GM23338 (cell line): Measurements from ENCODE around the gene NR2C2AP. TPM values are rescaled to one million over a fixed set of nuclear protein-coding genes. Genes with fewer than 3 reads are reported as not detected.

Experiments used
- ATAC-seq: fragments of 200-7000 bp; cut with Tn5 transposase; 3 replicates; pipeline ENCODE4 v1.9.1; 2020
- DNase-seq: peaks from one replicate; pipeline ENCODE4 v3.0.0-alpha.2; 2015; ENCODE audit warnings: low spot score
- H2AFZ ChIP-seq: fragments of 200-600 bp; sonication (generic); 2 replicates; pipeline ENCODE4 v1.8.0; 2016; ENCODE audit warnings: antibody characterized with exemption, mild to moderate bottlenecking, moderate library complexity
- H3F3A ChIP-seq: fragments of 200-600 bp; sonication (generic); replicated peaks from 2 replicates; pipeline ENCODE4 v1.8.0; 2017; ENCODE audit warnings: antibody characterized with exemption, mixed run types, low read depth
- H3K27ac ChIP-seq: fragments of 200-600 bp; sonication (generic); 2 replicates; pipeline ENCODE4 v1.6.1; 2016; ENCODE audit warnings: low read depth
- H3K27me3 ChIP-seq: fragments of 200-600 bp; sonication (generic); 2 replicates; pipeline ENCODE4 v1.8.0; 2016; ENCODE audit warnings: mild to moderate bottlenecking, mixed run types, moderate library complexity; ENCODE audit not compliant: insufficient read depth
- H3K36me3 ChIP-seq: fragments of 200-600 bp; sonication (generic); 2 replicates; pipeline ENCODE4 v1.8.0; 2016; ENCODE audit warnings: mild to moderate bottlenecking; ENCODE audit not compliant: insufficient read depth
- H3K4me1 ChIP-seq: fragments of 200-600 bp; sonication (generic); 2 replicates; pipeline ENCODE4 v1.8.0; 2016; ENCODE audit warnings: mild to moderate bottlenecking, moderate library complexity; ENCODE audit not compliant: insufficient read depth
- H3K4me2 ChIP-seq: fragments of 200-600 bp; sonication (generic); 2 replicates; pipeline ENCODE4 v1.7.1; 2017; ENCODE audit warnings: mixed run types
- H3K4me3 ChIP-seq: fragments of 200-600 bp; sonication (generic); 2 replicates; pipeline ENCODE4 v1.6.1; 2016; ENCODE audit warnings: mixed run types
- H3K79me2 ChIP-seq: fragments of 200-600 bp; sonication (generic); replicated peaks from 2 replicates; pipeline ENCODE4 v1.8.0; 2017; ENCODE audit warnings: mild to moderate bottlenecking; ENCODE audit not compliant: insufficient read depth
- H3K9me2 ChIP-seq: fragments of 200-600 bp; sonication (generic); 2 replicates; pipeline ENCODE4 v1.8.0; 2017; ENCODE audit not compliant: insufficient read depth
- H4K20me1 ChIP-seq: fragments of 200-600 bp; sonication (generic); replicated peaks from 2 replicates; pipeline ENCODE4 v1.8.0; 2017; ENCODE audit warnings: mild to moderate bottlenecking; ENCODE audit not compliant: insufficient read depth
- H3K27ac Mint-ChIP-seq: 2 replicates; pipeline ENCODE4 v1.8.0; 2020; ENCODE audit warnings: inconsistent platforms, mild to moderate bottlenecking, moderate library complexity, mixed read lengths
- H3K27me3 Mint-ChIP-seq: 3 replicates; pipeline ENCODE4 v1.8.0; 2022; ENCODE audit warnings: low read depth, mild to moderate bottlenecking, moderate library complexity, mixed read lengths, inconsistent platforms; ENCODE audit not compliant: insufficient read depth, poor library complexity
- H3K36me3 Mint-ChIP-seq: 3 replicates; pipeline ENCODE4 v1.8.0; 2021; ENCODE audit warnings: low read depth, mild to moderate bottlenecking, inconsistent platforms, moderate library complexity, mixed read lengths
- H3K4me1 Mint-ChIP-seq: 3 replicates; pipeline ENCODE4 v1.8.0; 2020; ENCODE audit warnings: mild to moderate bottlenecking, inconsistent platforms, mixed read lengths
- H3K4me3 Mint-ChIP-seq: 3 replicates; pipeline ENCODE4 v1.8.0; 2021; ENCODE audit warnings: moderate library complexity, mild to moderate bottlenecking, inconsistent platforms, mixed read lengths
- H3K9me3 Mint-ChIP-seq: 3 replicates; pipeline ENCODE4 v1.8.0; 2020; ENCODE audit warnings: moderate library complexity, mild to moderate bottlenecking, inconsistent platforms, mixed read lengths
- EZH2phosphoT487 ChIP-seq: fragments of 200-600 bp; sonication (generic); IDR thresholded peaks from one replicate; pipeline ENCODE4 v1.8.1; 2018; ENCODE audit warnings: antibody characterized with exemption; ENCODE audit not compliant: unreplicated experiment
- JUNB ChIP-seq: IDR thresholded peaks from one replicate; pipeline ENCODE4 v1.6.1; 2016; ENCODE audit warnings: antibody characterized with exemption; ENCODE audit not compliant: unreplicated experiment
- NANOG ChIP-seq: IDR thresholded peaks from 2 replicates; pipeline ENCODE4 v1.6.1; 2016; ENCODE audit warnings: antibody characterized with exemption, borderline replicate concordance
- POLR2AphosphoS5 ChIP-seq: IDR thresholded peaks from 2 replicates; pipeline ENCODE4 v1.6.1; 2016; ENCODE audit warnings: antibody characterized with exemption, low read depth
- REST ChIP-seq: IDR thresholded peaks from one replicate; pipeline ENCODE4 v1.6.1; 2018; ENCODE audit warnings: antibody characterized with exemption; ENCODE audit not compliant: unreplicated experiment
- STAT1 ChIP-seq: IDR thresholded peaks from one replicate; pipeline ENCODE4 v1.6.1; 2016; ENCODE audit warnings: antibody characterized with exemption; ENCODE audit not compliant: unreplicated experiment
- ZNF114 ChIP-seq: fragments of 250-450 bp; sonication (Bioruptor Pico); IDR thresholded peaks from 2 replicates; pipeline ENCODE4 v1.5.0; 2020; ENCODE audit warnings: mild to moderate bottlenecking, moderate library complexity
- ZNF331 ChIP-seq: fragments of 250-450 bp; sonication (Bioruptor Pico); IDR thresholded peaks from 2 replicates; pipeline ENCODE4 v1.5.0; 2020; ENCODE audit warnings: low read depth, mild to moderate bottlenecking, moderate library complexity
- polyA plus RNA-seq: library from polyadenylated mRNA; unstranded; fragments of >200 nt; fragmentation: Nextera tagmentation; extraction: Ambion mirVana; gene quantifications from 2 replicates; pipeline ENCODE4 v1.2.1, GENCODE V29; 2016
- total RNA-seq: library from RNA; depleted of rRNA; stranded (reverse); fragments of >200 nt; shearing (Covaris generic); gene quantifications from 2 replicates; pipeline ENCODE4 v1.2.3, GENCODE V29; 2014

Gene NR2C2AP
- total and polyA plus RNA-seq, 2 experiments from 2014 or later, result 14.4 to 25.7 TPM

GRCh38 chr19:19238126-19238894 lies 35.1 kb upstream of the NR2C2AP start (continued):
- TF ChIP-seq JUNB (no peak), REST (no peak), NANOG (no peak), POLR2AphosphoS5 (no peak), STAT1 (no peak), EZH2phosphoT487 (no peak)

GRCh38 chr19:19236173-19236572 lies 33.0 kb upstream of the NR2C2AP start:
- Histone ChIP-seq H2AFZ (no peak overlapping the region), H3K79me2 (no peaks in the 10 kb centered on the region), H3K4me2 (no peak overlapping the region), H3K36me3 (no peaks in the 10 kb centered on the region; the same call in 1 of the 2 replicates), H3K4me3 (no peak overlapping the region), H3K4me1 (no peaks in the 10 kb centered on the region), H4K20me1 (no peaks in the 10 kb centered on the region), H3K27ac (no peak overlapping the region), H3K27me3 (no peaks in the 10 kb centered on the region), H3F3A (no peaks in the 10 kb centered on the region), H3K9me2 (peaks cover 4% of the 10 kb centered on the region; the same call in 1 of the 2 replicates)
- Mint-ChIP-seq H3K4me1 (no peaks in the 10 kb centered on the region; the same call in 2 of the 3 replicates), H3K27ac (no peak overlapping the region), H3K4me3 (no peak overlapping the region; the same call in 2 of the 3 replicates), H3K9me3 (peaks cover 31% of the 10 kb centered on the region), H3K36me3 (peaks cover 9% of the 10 kb centered on the region; the same call in 2 of the 3 replicates), H3K27me3 (peaks cover 10% of the 10 kb centered on the region)
- no peak for TF ChIP-seq NANOG
- no peak for TF ChIP-seq JUNB
- no peak for TF ChIP-seq ZNF331
- no peak for TF ChIP-seq REST
- no peak for TF ChIP-seq POLR2AphosphoS5
- TF ChIP-seq EZH2phosphoT487, result no peak
- TF ChIP-seq ZNF114 (CRISPR knock-in tag), result no peak
- no peak for TF ChIP-seq STAT1
- DNase-seq (no peak), ATAC-seq (no peak)
